SHP77 treated with DMSO at 0.1 percent for 48 hours (cell line): ENCODE measurements around the gene FTCD.
"Not testable (repeated sequence)": the region's sequence is repeated elsewhere in the genome, so short reads cannot be mapped to it uniquely, and the experiment has no call there.

Experiments
- DNase-seq: peaks from one replicate; lab custom pipeline; 2025; lab: John Stamatoyannopoulos, UW

The FTCD gene

GRCh38 chr21:46187814-46188213 lies 32.4 kb upstream of the FTCD start:
- no peak for DNase-seq

- DNase-seq: no peak
These were observed 31.9 kb upstream of the FTCD start for GRCh38 chr21:46187261-46187660.

GRCh38 chr21:46185716-46186115 lies 30.3 kb upstream of the FTCD start:
- no peak for DNase-seq

- DNase-seq: peak; percentile 66
These were observed 29.5 kb upstream of the FTCD start for GRCh38 chr21:46184625-46185555.

GRCh38 chr21:46183910-46184624 lies 28.7 kb upstream of the FTCD start, which contains the start of gene SPATC1L:
Gene SPATC1L, minus strand, starts transcription at chr21:46184459. Its CDS starts 1,643 bp downstream, at chr21:46182816.
- peak; percentile 18 for DNase-seq

- not testable (repeated sequence) for DNase-seq
These were observed 28.0 kb upstream of the FTCD start for GRCh38 chr21:46183337-46183909.

GRCh38 chr21:46182548-46183336 lies 27.4 kb upstream of the FTCD start:
- no peak for DNase-seq

- DNase-seq: no peak
These were observed 26.7 kb upstream of the FTCD start for GRCh38 chr21:46181953-46182547.

GRCh38 chr21:46181436-46181835 lies 26.1 kb upstream of the FTCD start:
- DNase-seq: no peak

GRCh38 chr21:46180778-46181391 lies 25.5 kb upstream of the FTCD start:
- DNase-seq: no peak

- no peak for DNase-seq
These were observed 24.8 kb upstream of the FTCD start for GRCh38 chr21:46180079-46180722.

- DNase-seq: no peak
These were observed 24.3 kb upstream of the FTCD start for GRCh38 chr21:46179708-46180078.

- no peak for DNase-seq
These were observed 23.6 kb upstream of the FTCD start for GRCh38 chr21:46178961-46179360.

GRCh38 chr21:46176443-46177129 lies 21.2 kb upstream of the FTCD start:
- not testable (repeated sequence) for DNase-seq

GRCh38 chr21:46173573-46173972 lies 18.2 kb upstream of the FTCD start:
- no peak for DNase-seq

- no peak for DNase-seq
These were observed 17.6 kb upstream of the FTCD start for GRCh38 chr21:46172863-46173528.

- DNase-seq: no peak
These were observed 16.9 kb upstream of the FTCD start for GRCh38 chr21:46171996-46172862.

GRCh38 chr21:46171585-46171984 lies 16.2 kb upstream of the FTCD start:
- no peak for DNase-seq
